ENCODE data around the gene CNTNAP5. TPM values are rescaled to one million over a fixed set of nuclear protein-coding genes. Genes with fewer than 3 reads are reported as not detected.

The CNTNAP5 gene
- total RNA-seq, 1 experiment from 2014 or later, result not detected

DNA sequence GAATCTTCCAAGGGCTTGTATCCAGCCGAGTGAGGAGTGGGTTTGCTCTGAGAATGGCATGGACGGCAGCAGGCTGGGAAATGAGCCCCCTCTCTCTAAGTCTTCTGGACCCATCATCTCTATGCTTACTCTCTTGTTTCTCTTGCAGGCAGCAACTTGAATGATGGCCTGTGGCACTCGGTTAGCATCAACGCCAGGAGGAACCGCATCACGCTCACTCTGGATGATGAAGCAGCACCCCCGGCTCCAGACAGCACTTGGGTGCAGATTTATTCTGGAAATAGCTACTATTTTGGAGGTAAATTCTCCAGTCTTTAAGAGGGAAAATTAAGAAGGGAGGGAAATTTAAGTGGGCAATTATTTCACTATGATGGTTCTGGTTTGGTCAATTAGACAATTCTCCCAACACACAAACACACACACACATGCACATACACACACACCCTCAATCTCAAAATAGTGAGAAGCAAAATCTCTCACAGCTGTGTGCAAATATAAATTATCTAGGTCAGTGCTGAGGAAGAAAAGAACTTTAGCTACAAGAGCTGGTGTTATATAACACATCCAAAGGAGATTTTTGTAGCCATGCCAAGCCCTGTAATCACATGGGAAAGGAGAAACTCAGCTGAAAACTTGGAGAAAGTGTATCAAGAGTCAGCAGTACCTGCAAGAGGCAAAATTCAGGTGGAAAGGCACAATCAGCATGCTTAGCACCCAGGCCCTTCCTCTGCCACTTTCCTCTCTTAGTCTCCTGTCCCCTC lies 499.2 kb downstream of the CNTNAP5 start:
- CTCF ChIA-PET, result no interaction called here
- DNase-seq (ENCODE audit: low read depth, low spot score) (no peak), ATAC-seq (no peak)
- POLR2A ChIA-PET, result no interaction called here
- H3K4me3 ChIP-seq (ENCODE audit: low read depth in 2 of 2, low read length in 2 of 2), result no peak overlapping the region
- no peaks in the 10 kb centered on the region for H3K27me3 ChIP-seq (ENCODE audit: control insufficient read depth, insufficient read depth, low read length)
- BruUV-seq (replicated peaks), result no TSS peak
- TF ChIP-seq POLR2AphosphoS5 (IDR thresholded peaks at IDR 0.05; ENCODE audit: low read depth, low read length) (no peak), REST (IDR thresholded peaks at IDR 0.05; ENCODE audit: insufficient read depth in 1 of 2, low read depth in 2 of 2, low read length in 1 of 2) (no peak), TCF7L2 (IDR thresholded peaks at IDR 0.05; ENCODE audit: low read depth, low read length) (no peak), CTCF (IDR thresholded peaks at IDR 0.05) (no peak), SIN3A (IDR thresholded peaks at IDR 0.05; ENCODE audit: borderline replicate concordance, insufficient read depth, low read depth, low read length) (no peak)
- no peaks in the 10 kb centered on the region for H3K4me1 ChIP-seq (ENCODE audit: control insufficient read depth, insufficient read depth, low read length)
- intact Hi-C loops (cut with micrococcal nuclease; ENCODE audit: unreplicated experiment), result no loop called here
- no peaks in the 10 kb centered on the region for H3K36me3 ChIP-seq (ENCODE audit: control insufficient read depth, insufficient read depth, low read length)
- H3K27ac ChIP-seq (ENCODE audit: low read length), result no peak overlapping the region
- in situ Hi-C loops (cut with HindIII; ENCODE audit: low pct_unique_long_range_greater_than_20kb, low sequenced_read_pairs), result no loop called here
- no peaks in the 10 kb centered on the region for H3K9me3 ChIP-seq (ENCODE audit: control insufficient read depth, insufficient read depth, low read depth, low read length)

GRCh38 chr2:124526221-124526620 lies 501.1 kb downstream of the CNTNAP5 start:
- CTCF ChIA-PET, result no interaction called here
- TF ChIP-seq POLR2AphosphoS5 (IDR thresholded peaks at IDR 0.05; ENCODE audit: low read depth, low read length) (no peak), TCF7L2 (IDR thresholded peaks at IDR 0.05; ENCODE audit: low read depth, low read length) (no peak), REST (IDR thresholded peaks at IDR 0.05; ENCODE audit: insufficient read depth in 1 of 2, low read depth in 2 of 2, low read length in 1 of 2) (no peak), CTCF (IDR thresholded peaks at IDR 0.05) (no peak), SIN3A (IDR thresholded peaks at IDR 0.05; ENCODE audit: borderline replicate concordance, insufficient read depth, low read depth, low read length) (no peak)
- no peak overlapping the region for H3K27ac ChIP-seq (ENCODE audit: low read length)
- ATAC-seq (no peak), DNase-seq (ENCODE audit: low read depth, low spot score) (no peak)
- in situ Hi-C loops (cut with HindIII; ENCODE audit: low pct_unique_long_range_greater_than_20kb, low sequenced_read_pairs), result no loop called here
- no peaks in the 10 kb centered on the region for H3K36me3 ChIP-seq (ENCODE audit: control insufficient read depth, insufficient read depth, low read length)
- no peaks in the 10 kb centered on the region for H3K27me3 ChIP-seq (ENCODE audit: control insufficient read depth, insufficient read depth, low read length)
- H3K9me3 ChIP-seq (ENCODE audit: control insufficient read depth, insufficient read depth, low read depth, low read length), result no peaks in the 10 kb centered on the region
- POLR2A ChIA-PET, result no interaction called here
- no peak overlapping the region for H3K4me3 ChIP-seq (ENCODE audit: low read depth in 2 of 2, low read length in 2 of 2)
- intact Hi-C loops (cut with micrococcal nuclease; ENCODE audit: unreplicated experiment), result no loop called here
- H3K4me1 ChIP-seq (ENCODE audit: control insufficient read depth, insufficient read depth, low read length), result no peaks in the 10 kb centered on the region
- BruUV-seq (replicated peaks), result no TSS peak
